Measurements from ENCODE around the gene LMAN2L.
"Not testable (repeated sequence)": the region's sequence is repeated elsewhere in the genome, so short reads cannot be mapped to it uniquely, and the experiment has no call there.

The LMAN2L gene

GRCh38 chr2:96685577-96686459, 54.0 kb downstream of the LMAN2L start:
- no peak for DNase-seq

GRCh38 chr2:96684883-96685576, 54.8 kb downstream of the LMAN2L start:
- DNase-seq, result no peak

- DNase-seq, result no peak
Observed at GRCh38 chr2:96683972-96684820, 55.7 kb downstream of the LMAN2L start.

- DNase-seq, result no peak
Observed at GRCh38 chr2:96683307-96683706, 56.6 kb downstream of the LMAN2L start.

GRCh38 chr2:96681540-96681939, 58.3 kb downstream of the LMAN2L start:
- DNase-seq, result no peak

- no peak for DNase-seq
Observed at GRCh38 chr2:96680561-96681141, 59.2 kb downstream of the LMAN2L start.

- no peak for DNase-seq
Observed at GRCh38 chr2:96679848-96680247, 60.0 kb downstream of the LMAN2L start.

- no peak for DNase-seq
Observed at GRCh38 chr2:96669539-96670215, 70.2 kb downstream of the LMAN2L start.

GRCh38 chr2:96668771-96669170, 71.1 kb downstream of the LMAN2L start:
- no peak for DNase-seq

GRCh38 chr2:96665717-96666116, 74.1 kb downstream of the LMAN2L start:
- DNase-seq, result not testable (repeated sequence)

- no peak for DNase-seq
Observed at GRCh38 chr2:96665083-96665569, 74.7 kb downstream of the LMAN2L start.

GRCh38 chr2:96664366-96664925, 75.4 kb downstream of the LMAN2L start:
- DNase-seq, result no peak

GRCh38 chr2:96663829-96664228, 76.0 kb downstream of the LMAN2L start:
- DNase-seq, result no peak

GRCh38 chr2:96663177-96663576, 76.7 kb downstream of the LMAN2L start:
- DNase-seq, result no peak

GRCh38 chr2:96662360-96662759, 77.5 kb downstream of the LMAN2L start:
- no peak for DNase-seq

GRCh38 chr2:96661324-96661723, 78.5 kb downstream of the LMAN2L start:
- no peak for DNase-seq

GRCh38 chr2:96656540-96656939, 83.3 kb downstream of the LMAN2L start:
- DNase-seq, result no peak

Measured in activated CD4-positive, alpha-beta T cell treated with anti-CD3 and anti-CD28 coated beads, Interleukin-2, amount 50 U/mL, for 4 hours (primary cell).